ENCODE results near the gene CAMK2B.

GRCh38 chr7:44227911-44228310 lies 97.5 kb downstream of the CAMK2B start:
- TF ChIP-seq, protein P1, sequence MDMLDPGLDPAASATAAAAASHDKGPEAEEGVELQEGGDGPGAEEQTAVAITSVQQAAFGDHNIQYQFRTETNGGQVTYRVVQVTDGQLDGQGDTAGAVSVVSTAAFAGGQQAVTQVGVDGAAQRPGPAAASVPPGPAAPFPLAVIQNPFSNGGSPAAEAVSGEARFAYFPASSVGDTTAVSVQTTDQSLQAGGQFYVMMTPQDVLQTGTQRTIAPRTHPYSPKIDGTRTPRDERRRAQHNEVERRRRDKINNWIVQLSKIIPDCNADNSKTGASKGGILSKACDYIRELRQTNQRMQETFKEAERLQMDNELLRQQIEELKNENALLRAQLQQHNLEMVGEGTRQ (IDR thresholded peaks at IDR 0.05): no peak
- no peak for TF ChIP-seq RAD21 (conservative IDR thresholded peaks at IDR 0.05 in 1 of 2, IDR thresholded peaks at IDR 0.05 in 1 of 2)
- TF ChIP-seq, protein P2, sequence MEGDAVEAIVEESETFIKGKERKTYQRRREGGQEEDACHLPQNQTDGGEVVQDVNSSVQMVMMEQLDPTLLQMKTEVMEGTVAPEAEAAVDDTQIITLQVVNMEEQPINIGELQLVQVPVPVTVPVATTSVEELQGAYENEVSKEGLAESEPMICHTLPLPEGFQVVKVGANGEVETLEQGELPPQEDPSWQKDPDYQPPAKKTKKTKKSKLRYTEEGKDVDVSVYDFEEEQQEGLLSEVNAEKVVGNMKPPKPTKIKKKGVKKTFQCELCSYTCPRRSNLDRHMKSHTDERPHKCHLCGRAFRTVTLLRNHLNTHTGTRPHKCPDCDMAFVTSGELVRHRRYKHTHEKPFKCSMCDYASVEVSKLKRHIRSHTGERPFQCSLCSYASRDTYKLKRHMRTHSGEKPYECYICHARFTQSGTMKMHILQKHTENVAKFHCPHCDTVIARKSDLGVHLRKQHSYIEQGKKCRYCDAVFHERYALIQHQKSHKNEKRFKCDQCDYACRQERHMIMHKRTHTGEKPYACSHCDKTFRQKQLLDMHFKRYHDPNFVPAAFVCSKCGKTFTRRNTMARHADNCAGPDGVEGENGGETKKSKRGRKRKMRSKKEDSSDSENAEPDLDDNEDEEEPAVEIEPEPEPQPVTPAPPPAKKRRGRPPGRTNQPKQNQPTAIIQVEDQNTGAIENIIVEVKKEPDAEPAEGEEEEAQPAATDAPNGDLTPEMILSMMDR (IDR thresholded peaks at IDR 0.05): no peak
- no peak for TF ChIP-seq HMGXB4 (CRISPR knock-in tag; IDR thresholded peaks at IDR 0.05; ENCODE audit: borderline replicate concordance)
- TF ChIP-seq TFCP2L1 (CRISPR knock-in tag; IDR thresholded peaks at IDR 0.05): no peak
- no peak for TF ChIP-seq REST (IDR thresholded peaks at IDR 0.05)
- TF ChIP-seq KDM1A (IDR thresholded peaks at IDR 0.05; ENCODE audit: low read depth): no peak
- no peak for TF ChIP-seq HOXA7 (CRISPR knock-in tag; IDR thresholded peaks at IDR 0.05)
